Endothelial cell of umbilical vein (primary cell): ENCODE measurements around the gene KCNQ5. TPM values are rescaled to one million over a fixed set of nuclear protein-coding genes. Genes with fewer than 3 reads are reported as not detected.

Source experiments
- BruUV-seq: library from RNA; stranded (reverse); fragments of 400-500 nt; replicated peaks from 2 replicates; lab custom pipeline; 2021; lab: Mats Ljungman, UMichigan
- CTCF ChIA-PET: fragments of 300-600, 350-600 bp; sonication (Branson Sonifier 250); formaldehyde crosslinking; loops from one replicate; lab custom pipeline; 2021; ENCODE audit warnings: antibody characterized with exemption, inconsistent platforms; lab: Charles Lee
- POLR2A ChIA-PET: fragments of 300-600, 350-600 bp; sonication (Branson Sonifier 250); formaldehyde crosslinking; loops from one replicate; lab custom pipeline; 2021; ENCODE audit warnings: antibody characterized with exemption, inconsistent platforms; lab: Charles Lee
- DNase-seq: peaks from one replicate; pipeline ENCODE4 v3.0.0-alpha.2; 2011; ENCODE audit warnings: low read depth, low spot score
- FAIRE-seq: peaks from 2 replicates; lab custom pipeline; 2011; peaks lifted over from hg19 to GRCh38; lab: Jason Lieb, UNC
- H2AFZ ChIP-seq: 2 replicates; pipeline ENCODE4 v1.6.0; 2012; ENCODE audit warnings: low read depth, low read length, control low read depth, inconsistent platforms
- H3K27ac ChIP-seq: 2 replicates; pipeline ENCODE4 v1.5.1; 2011; ENCODE audit warnings: low read depth, mild to moderate bottlenecking, control low read depth, low read length, moderate library complexity; ENCODE audit not compliant: insufficient read depth
- H3K27me3 ChIP-seq, 2 experiments: 2 replicates each; pipeline versions ENCODE4 v1.6.0 to v1.6.1; 2011; ENCODE audit warnings: low read length in 2 of 2, mixed read lengths in 1 of 2; ENCODE audit not compliant: control insufficient read depth in 2 of 2, insufficient read depth in 2 of 2
- H3K36me3 ChIP-seq, 2 experiments: 2 replicates in 1 of 2; 3 replicates in 1 of 2; pipeline ENCODE4 v1.5.1; 2011; ENCODE audit warnings: low read length in 2 of 2, mild to moderate bottlenecking in 1 of 2, moderate library complexity in 1 of 2; ENCODE audit not compliant: control insufficient read depth in 2 of 2, insufficient read depth in 2 of 2; ENCODE audit errors: extremely low read depth in 1 of 2
- H3K4me1 ChIP-seq: 3 replicates; pipeline ENCODE4 v1.5.1; 2011; ENCODE audit warnings: mild to moderate bottlenecking, low read length; ENCODE audit not compliant: control insufficient read depth, insufficient read depth; ENCODE audit errors: extremely low read depth
- H3K4me2 ChIP-seq: 2 replicates; pipeline ENCODE4 v1.6.1; 2011; ENCODE audit warnings: low read length, control low read depth, mixed read lengths; ENCODE audit not compliant: insufficient read depth
- H3K4me3 ChIP-seq, 3 experiments: fragments of 200-600 bp in 1 of 3; sonication (generic), shearing (Covaris generic) in 1 of 3; replicated peaks in 1 of 3; 2 replicates each; pipeline ENCODE4 v1.5.1; 2011 to 2016; ENCODE audit warnings: control low read depth in 3 of 3, low read length in 3 of 3, mild to moderate bottlenecking in 2 of 3, inconsistent platforms in 1 of 3, low read depth in 1 of 3, moderate library complexity in 1 of 3; ENCODE audit not compliant: insufficient read depth in 1 of 3
- H3K79me2 ChIP-seq: 2 replicates; pipeline ENCODE4 v1.6.0; 2012; ENCODE audit warnings: low read length, inconsistent platforms; ENCODE audit not compliant: control insufficient read depth, insufficient read depth
- H3K9ac ChIP-seq: replicated peaks from 2 replicates; pipeline ENCODE3; 2011; ENCODE audit warnings: low read length, control low read depth; ENCODE audit not compliant: insufficient read depth; ENCODE audit errors: extremely low read depth
- H3K9me1 ChIP-seq: replicated peaks from 3 replicates; pipeline ENCODE4 v1.6.0; 2011; ENCODE audit warnings: mild to moderate bottlenecking, low read length; ENCODE audit not compliant: control insufficient read depth, insufficient read depth; ENCODE audit errors: extremely low read depth
- H3K9me3 ChIP-seq: replicated peaks from 2 replicates; pipeline ENCODE4 v1.5.1; 2012; ENCODE audit warnings: low read length, inconsistent platforms; ENCODE audit not compliant: control insufficient read depth, insufficient read depth
- H4K20me1 ChIP-seq: replicated peaks from 2 replicates; pipeline ENCODE3; 2011; ENCODE audit warnings: mild to moderate bottlenecking, low read length; ENCODE audit not compliant: control insufficient read depth, insufficient read depth; ENCODE audit errors: extremely low read depth
- EZH2 ChIP-seq: IDR thresholded peaks from 2 replicates; pipeline ENCODE4 v1.6.1; 2012; ENCODE audit warnings: borderline replicate concordance, low read depth, mild to moderate bottlenecking, moderate library complexity, low read length, inconsistent platforms; ENCODE audit not compliant: severe bottlenecking
- FOS ChIP-seq: IDR thresholded peaks from 2 replicates; pipeline ENCODE4 v1.6.1; 2011; ENCODE audit warnings: mild to moderate bottlenecking, low read length, moderate library complexity, borderline replicate concordance; ENCODE audit not compliant: insufficient read depth
- GATA2 ChIP-seq: IDR thresholded peaks from 2 replicates; pipeline ENCODE4 v1.7.0; 2011; ENCODE audit warnings: low read depth, mild to moderate bottlenecking, moderate library complexity, mixed read lengths, low read length; ENCODE audit not compliant: insufficient read length, insufficient read depth
- JUN ChIP-seq: IDR thresholded peaks from 2 replicates; pipeline ENCODE4 v1.6.1; 2011; ENCODE audit warnings: borderline replicate concordance, low read depth; ENCODE audit not compliant: insufficient read length, insufficient read depth
- MAX ChIP-seq: IDR thresholded peaks from 2 replicates; pipeline ENCODE4 v1.6.1; 2011; ENCODE audit not compliant: insufficient read depth, insufficient read length
- MYC ChIP-seq: IDR thresholded peaks from one replicate; pipeline ENCODE4 v1.6.1; 2011; ENCODE audit warnings: mild to moderate bottlenecking, low read depth, low read length
- POLR2A ChIP-seq: IDR thresholded peaks from 2 replicates; pipeline ENCODE4 v1.6.1; 2012; ENCODE audit warnings: low read depth, mild to moderate bottlenecking, control low read depth, low read length
- POLR2AphosphoS5 ChIP-seq: IDR thresholded peaks from 2 replicates; pipeline ENCODE4 v1.6.1; 2012; ENCODE audit warnings: low read depth, mild to moderate bottlenecking, control low read depth, low read length, moderate library complexity; ENCODE audit not compliant: insufficient read depth
- dilution Hi-C: fragments of 300-500 bp; cut with MboI; formaldehyde crosslinking; loops from one replicate; pipeline ENCODE4 v1.15.0; 2019; ENCODE audit warnings: low sequenced_read_pairs; ENCODE audit not compliant: extremely low pct_ligation_motif_present
- intact Hi-C: fragments of 100-400 bp; cut with micrococcal nuclease; formaldehyde crosslinking; loops from one replicate; pipeline ENCODE4 v1.10.0; 2022
- polyA plus RNA-seq, 4 experiments: library from polyadenylated mRNA; depleted of rRNA in 3 of 4; stranded (reverse) in 3 of 4; unstranded in 1 of 4; fragments of >200 nt; gene quantifications; 2 replicates each; pipeline versions ENCODE4 v1.2.1 to v1.2.3, GENCODE V29; 2011 to 2012; ENCODE audit warnings: missing spikeins in 1 of 4
- total RNA-seq: library from RNA; stranded (reverse); gene quantifications from 2 replicates; pipeline ENCODE4 v1.2.3, GENCODE V29; 2021
- TF ChIP-seq, protein P1 (sequence below), 2 donors: IDR thresholded peaks; 1 replicate in 1 of 2; 2 replicates in 1 of 2; pipeline ENCODE4 v1.5.1; 2011; ENCODE audit warnings: low read length in 2 of 2, mild to moderate bottlenecking in 2 of 2, moderate library complexity in 2 of 2, control low read depth in 1 of 2, inconsistent platforms in 1 of 2, low read depth in 1 of 2; ENCODE audit not compliant: insufficient read depth in 1 of 2; ENCODE audit errors: extremely low read depth in 1 of 2

KCNQ5 gene
- total and polyA plus RNA-seq, 2 donors (not counting 3 experiments of a cell fraction or from before 2014, with no cell fraction given), result 0.22 TPM; not detected in 1

GRCh38 chr6:72755752-72756151 is 133.9 kb downstream of the KCNQ5 start:
- FAIRE-seq (no peak), DNase-seq (no peak)
- H3K9me1 ChIP-seq, result no peaks in the 10 kb centered on the region
- no peaks in the 10 kb centered on the region for H4K20me1 ChIP-seq
- no peaks in the 10 kb centered on the region for H3K79me2 ChIP-seq
- H3K27me3 ChIP-seq, result peaks cover 0 to 2% of the 10 kb centered on the region in 2 experiments
- no peak overlapping the region for H3K4me2 ChIP-seq
- no peaks in the 10 kb centered on the region for H3K9me3 ChIP-seq
- TF ChIP-seq FOS (no peak), POLR2A (no peak), JUN (no peak), EZH2 (no peak), POLR2AphosphoS5 (no peak), MYC (no peak), GATA2 (no peak), MAX (no peak)
- TF ChIP-seq, protein P1, sequence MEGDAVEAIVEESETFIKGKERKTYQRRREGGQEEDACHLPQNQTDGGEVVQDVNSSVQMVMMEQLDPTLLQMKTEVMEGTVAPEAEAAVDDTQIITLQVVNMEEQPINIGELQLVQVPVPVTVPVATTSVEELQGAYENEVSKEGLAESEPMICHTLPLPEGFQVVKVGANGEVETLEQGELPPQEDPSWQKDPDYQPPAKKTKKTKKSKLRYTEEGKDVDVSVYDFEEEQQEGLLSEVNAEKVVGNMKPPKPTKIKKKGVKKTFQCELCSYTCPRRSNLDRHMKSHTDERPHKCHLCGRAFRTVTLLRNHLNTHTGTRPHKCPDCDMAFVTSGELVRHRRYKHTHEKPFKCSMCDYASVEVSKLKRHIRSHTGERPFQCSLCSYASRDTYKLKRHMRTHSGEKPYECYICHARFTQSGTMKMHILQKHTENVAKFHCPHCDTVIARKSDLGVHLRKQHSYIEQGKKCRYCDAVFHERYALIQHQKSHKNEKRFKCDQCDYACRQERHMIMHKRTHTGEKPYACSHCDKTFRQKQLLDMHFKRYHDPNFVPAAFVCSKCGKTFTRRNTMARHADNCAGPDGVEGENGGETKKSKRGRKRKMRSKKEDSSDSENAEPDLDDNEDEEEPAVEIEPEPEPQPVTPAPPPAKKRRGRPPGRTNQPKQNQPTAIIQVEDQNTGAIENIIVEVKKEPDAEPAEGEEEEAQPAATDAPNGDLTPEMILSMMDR (IDR thresholded peaks at IDR 0.05; ENCODE audit: extremely low read depth in 1 of 2, insufficient read depth in 1 of 2, low read depth in 1 of 2, low read length in 2 of 2), result no peak
- no peak overlapping the region for H3K27ac ChIP-seq
- H3K4me1 ChIP-seq, result no peaks in the 10 kb centered on the region
- no peak overlapping the region for H2AFZ ChIP-seq
- intact Hi-C loops, result no loop called here
- ChIA-PET CTCF (no interaction called here), POLR2A (no interaction called here)
- dilution Hi-C loops, result no loop called here
- no peak overlapping the region for H3K4me3 ChIP-seq
- no peaks in the 10 kb centered on the region for H3K36me3 ChIP-seq
- no TSS peak for BruUV-seq
- H3K9ac ChIP-seq, result no peak overlapping the region
